Measurements from ENCODE around the gene LRRN3. TPM values are rescaled to one million over a fixed set of nuclear protein-coding genes. Genes with fewer than 3 reads are reported as not detected.
A peak's percentile ranks its signal among the peaks of the same experiment; 100 is the strongest.

Gene LRRN3
- total and polyA plus RNA-seq, 10 of the 15 experiments (the other 5 are each of a cell fraction or from before 2014, with no cell fraction given), result 0.02 to 0.24 (median 0.11) TPM; not detected in 3

- no peak for FAIRE-seq
- CTCF ChIA-PET, result interaction anchor here (1.0 to 2.5 kb wide), 3 partner anchors 12 to 397 kb away, joined by 3 to 18 read pairs (median 4); no protein-coding TSS in a partner anchor
These were observed 4.4 kb upstream of the LRRN3 start for GRCh38 chr7:111086532-111086931.

More at GRCh38 chr7:111086532-111086931, 4.4 kb upstream of the LRRN3 start:
- no peaks in the 10 kb centered on the region for H3K79me2 ChIP-seq (ENCODE audit: control insufficient read depth, insufficient read depth, low read length)
- in situ Hi-C loops (cut with MboI), result no loop called here
- intact Hi-C loops (cut with micrococcal nuclease; ENCODE audit: unreplicated experiment), result loop anchor here (5.0 to 10.0 kb wide), 2 partner anchors 646 to 1082 kb away; no protein-coding TSS in a partner anchor
- no peak overlapping the region for H3K4me3 ChIP-seq
- H2AFZ ChIP-seq (ENCODE audit: control insufficient read depth, low read depth, low read length), result no peak overlapping the region
- no peaks in the 10 kb centered on the region for H3K36me3 ChIP-seq (ENCODE audit: control insufficient read depth in 2 of 2, insufficient read depth in 2 of 2, low read length in 1 of 2)
- ChIA-PET RAD21 (ENCODE audit: unreplicated experiment) (interaction anchor here (1.1 to 1.7 kb wide), 4 partner anchors 12 to 397 kb away, joined by 3 to 8 read pairs (median 4); no protein-coding TSS in a partner anchor), SMC1A (ENCODE audit: uncharacterized antibody, unreplicated experiment) (interaction anchor here (1.0 to 1.3 kb wide), 3 partner anchors 12 to 520 kb away, joined by 3 to 6 read pairs (median 4); no protein-coding TSS in a partner anchor), POLR2A (no interaction called here)
- H3K9me3 ChIP-seq (replicated peaks; ENCODE audit: control insufficient read depth, insufficient read depth, low read length), result peaks cover 1% of the 10 kb centered on the region; the same call in 1 of the 3 replicates
- H4K20me1 ChIP-seq (ENCODE audit: control insufficient read depth, insufficient read depth), result no peaks in the 10 kb centered on the region
- no peak overlapping the region for H3K4me2 ChIP-seq (ENCODE audit: control insufficient read depth, insufficient read depth)
- H3K4me1 ChIP-seq (ENCODE audit: control insufficient read depth, insufficient read depth, low read length), result peaks cover 32% of the 10 kb centered on the region
- 96% methylated on average over 2 of the region's 2 CpGs for WGBS (ENCODE audit: insufficient coverage, insufficient replicate concordance, low lambda C conversion rate, missing lambda C conversion rate)
- H3K27ac ChIP-seq (ENCODE audit: control insufficient read depth, insufficient read depth), result no peak overlapping the region
- DNase-seq (ENCODE audit: low read depth, low spot score) (no peak), ATAC-seq (no peak)
- no peak for TF ChIP-seq RBBP5 (conservative IDR thresholded peaks at IDR 0.05)
- no peak for TF ChIP-seq E2F8 (IDR thresholded peaks at IDR 0.05; ENCODE audit: low read depth, partially characterized antibody)
- TF ChIP-seq RUNX3 (IDR thresholded peaks at IDR 0.05; ENCODE audit: low read length), result peak; percentile 34; the same call in 1 of the 2 replicates
- 0 out of 2 replicates have a peak, but pooled peaks have one; percentile 14 for TF ChIP-seq JUNB (IDR thresholded peaks at IDR 0.05)
- H3K9ac ChIP-seq (ENCODE audit: control insufficient read depth, insufficient read depth, low read length), result no peak overlapping the region
- H3K27me3 ChIP-seq (replicated peaks in 1 of 2; ENCODE audit: control insufficient read depth in 2 of 2, insufficient read depth in 2 of 2, low read length in 1 of 2), result no peaks in the 10 kb centered on the region
- no TSS peak for BruUV-seq (replicated peaks)

Measured in GM12878 (cell line).